ENCODE results near the gene LSM8.
A peak's percentile ranks its signal among the peaks of the same experiment; 100 is the strongest.

LSM8 gene

DNA sequence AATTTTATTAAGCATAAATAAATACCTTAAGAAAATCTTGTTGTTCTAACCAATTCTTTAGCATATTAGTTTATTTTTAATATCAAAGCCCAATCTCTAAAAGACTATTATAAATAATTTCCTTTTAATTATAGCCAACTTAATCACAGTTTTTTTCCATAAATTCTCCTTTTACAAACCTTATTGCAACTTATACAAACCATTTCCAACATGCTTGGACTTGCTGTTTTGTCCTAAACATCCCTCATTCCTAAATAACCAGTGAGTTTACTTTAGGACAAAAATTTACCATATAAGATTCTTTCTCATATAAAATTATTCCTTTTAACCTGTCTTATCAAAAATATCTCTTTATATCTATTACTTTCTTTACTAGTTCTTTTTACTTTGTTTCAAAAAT lies 25.2 kb upstream of the LSM8 start:
- DNase-seq (ENCODE audit: insufficient read length, low spot score) (no peak), FAIRE-seq (no peak)
- no peak for TF ChIP-seq SPI1 (IDR thresholded peaks at IDR 0.05; ENCODE audit: low read depth, low read length)
- no peak for TF ChIP-seq POU2F2 (IDR thresholded peaks at IDR 0.05; ENCODE audit: low read depth, low read length)
- no peak for TF ChIP-seq TAF1 (IDR thresholded peaks at IDR 0.05; ENCODE audit: low read depth, low read length)
- TF ChIP-seq POLR2A (IDR thresholded peaks at IDR 0.05; ENCODE audit: low read depth, low read length): no peak
- TF ChIP-seq PAX5 (IDR thresholded peaks at IDR 0.05; ENCODE audit: insufficient read depth, low read length, severe bottlenecking): no peak
- TF ChIP-seq POLR2AphosphoS5 (IDR thresholded peaks at IDR 0.05; ENCODE audit: low read depth, low read length): no peak

DNA sequence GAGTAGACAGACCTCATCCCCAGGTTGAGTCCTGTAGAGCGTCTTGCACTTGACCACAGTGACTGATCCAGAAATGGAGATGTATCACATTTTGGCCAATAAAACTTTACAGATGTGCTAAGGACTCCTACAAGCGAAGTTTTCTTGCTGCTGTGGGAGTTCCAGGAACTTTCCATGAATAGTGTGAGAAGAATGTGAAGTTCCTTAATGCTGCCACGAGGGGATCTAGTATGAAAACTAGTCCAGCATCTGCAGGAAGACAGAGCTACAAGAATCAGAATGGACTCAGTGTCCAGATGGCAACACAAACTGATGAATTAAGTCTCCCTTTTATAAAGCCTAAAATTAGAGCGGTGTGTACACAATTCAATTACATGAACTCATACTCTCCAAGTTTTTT lies 14.8 kb upstream of the LSM8 start:
- TF ChIP-seq POLR2A (IDR thresholded peaks at IDR 0.05; ENCODE audit: low read depth, low read length): no peak
- no peak for TF ChIP-seq POU2F2 (IDR thresholded peaks at IDR 0.05; ENCODE audit: low read depth, low read length)
- TF ChIP-seq POLR2AphosphoS5 (IDR thresholded peaks at IDR 0.05; ENCODE audit: low read depth, low read length): no peak
- no peak for TF ChIP-seq SPI1 (IDR thresholded peaks at IDR 0.05; ENCODE audit: low read depth, low read length)
- TF ChIP-seq PAX5 (IDR thresholded peaks at IDR 0.05; ENCODE audit: insufficient read depth, low read length, severe bottlenecking): no peak
- no peak for TF ChIP-seq TAF1 (IDR thresholded peaks at IDR 0.05; ENCODE audit: low read depth, low read length)
- no peak for DNase-seq (ENCODE audit: insufficient read length, low spot score)
- FAIRE-seq: no peak

DNA sequence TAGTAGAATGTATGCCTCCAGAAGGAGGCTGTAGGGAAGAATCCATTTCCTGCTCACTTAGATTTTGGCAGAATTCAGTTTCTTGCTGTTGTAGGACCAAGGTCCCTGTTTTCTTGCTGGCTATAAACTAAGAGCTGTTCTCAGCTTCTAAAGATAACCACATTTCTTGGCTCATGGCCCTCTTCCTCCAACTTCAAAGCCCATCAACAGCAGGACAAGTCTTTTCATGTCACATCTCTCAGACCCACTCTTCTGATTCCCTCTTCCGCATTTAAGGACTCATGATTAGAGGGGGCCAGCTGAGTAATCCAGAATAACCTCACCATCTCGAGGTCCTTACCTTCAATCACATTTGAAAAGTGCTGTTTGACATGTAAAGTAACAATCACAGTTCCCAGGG lies 8.2 kb upstream of the LSM8 start:
- TF ChIP-seq POLR2AphosphoS5 (IDR thresholded peaks at IDR 0.05; ENCODE audit: low read depth, low read length): no peak
- no peak for TF ChIP-seq POU2F2 (IDR thresholded peaks at IDR 0.05; ENCODE audit: low read depth, low read length)
- TF ChIP-seq PAX5 (IDR thresholded peaks at IDR 0.05; ENCODE audit: insufficient read depth, low read length, severe bottlenecking): no peak
- no peak for TF ChIP-seq POLR2A (IDR thresholded peaks at IDR 0.05; ENCODE audit: low read depth, low read length)
- no peak for TF ChIP-seq TAF1 (IDR thresholded peaks at IDR 0.05; ENCODE audit: low read depth, low read length)
- TF ChIP-seq SPI1 (IDR thresholded peaks at IDR 0.05; ENCODE audit: low read depth, low read length): no peak
- DNase-seq (ENCODE audit: insufficient read length, low spot score) (no peak), FAIRE-seq (no peak)

DNA sequence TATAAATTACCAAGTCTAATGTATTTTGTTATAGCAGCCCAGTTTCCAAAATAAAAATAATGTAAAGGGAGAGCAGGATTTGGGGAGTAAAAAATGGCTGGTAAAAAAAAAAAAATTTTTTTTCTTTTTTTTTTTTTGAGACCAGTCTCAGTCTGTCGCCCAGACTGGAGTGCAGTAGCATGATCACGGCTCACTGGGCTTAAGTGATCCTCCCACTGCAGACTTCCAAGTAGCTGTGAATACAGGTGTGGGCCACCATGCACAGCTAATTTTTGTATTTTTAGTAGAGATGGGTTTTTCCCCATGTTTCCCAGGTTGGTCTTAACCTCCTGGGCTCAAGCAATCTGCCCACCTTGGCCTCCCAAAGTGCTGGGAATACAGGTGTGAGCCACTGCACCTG lies 4.8 kb upstream of the LSM8 start:
- TF ChIP-seq POLR2AphosphoS5 (IDR thresholded peaks at IDR 0.05; ENCODE audit: low read depth, low read length): no peak
- TF ChIP-seq POLR2A (IDR thresholded peaks at IDR 0.05; ENCODE audit: low read depth, low read length): no peak
- TF ChIP-seq POU2F2 (IDR thresholded peaks at IDR 0.05; ENCODE audit: low read depth, low read length): no peak
- TF ChIP-seq SPI1 (IDR thresholded peaks at IDR 0.05; ENCODE audit: low read depth, low read length): no peak
- no peak for TF ChIP-seq PAX5 (IDR thresholded peaks at IDR 0.05; ENCODE audit: insufficient read depth, low read length, severe bottlenecking)
- TF ChIP-seq TAF1 (IDR thresholded peaks at IDR 0.05; ENCODE audit: low read depth, low read length): no peak
- no peak for DNase-seq (ENCODE audit: insufficient read length, low spot score)
- no peak for FAIRE-seq

DNA sequence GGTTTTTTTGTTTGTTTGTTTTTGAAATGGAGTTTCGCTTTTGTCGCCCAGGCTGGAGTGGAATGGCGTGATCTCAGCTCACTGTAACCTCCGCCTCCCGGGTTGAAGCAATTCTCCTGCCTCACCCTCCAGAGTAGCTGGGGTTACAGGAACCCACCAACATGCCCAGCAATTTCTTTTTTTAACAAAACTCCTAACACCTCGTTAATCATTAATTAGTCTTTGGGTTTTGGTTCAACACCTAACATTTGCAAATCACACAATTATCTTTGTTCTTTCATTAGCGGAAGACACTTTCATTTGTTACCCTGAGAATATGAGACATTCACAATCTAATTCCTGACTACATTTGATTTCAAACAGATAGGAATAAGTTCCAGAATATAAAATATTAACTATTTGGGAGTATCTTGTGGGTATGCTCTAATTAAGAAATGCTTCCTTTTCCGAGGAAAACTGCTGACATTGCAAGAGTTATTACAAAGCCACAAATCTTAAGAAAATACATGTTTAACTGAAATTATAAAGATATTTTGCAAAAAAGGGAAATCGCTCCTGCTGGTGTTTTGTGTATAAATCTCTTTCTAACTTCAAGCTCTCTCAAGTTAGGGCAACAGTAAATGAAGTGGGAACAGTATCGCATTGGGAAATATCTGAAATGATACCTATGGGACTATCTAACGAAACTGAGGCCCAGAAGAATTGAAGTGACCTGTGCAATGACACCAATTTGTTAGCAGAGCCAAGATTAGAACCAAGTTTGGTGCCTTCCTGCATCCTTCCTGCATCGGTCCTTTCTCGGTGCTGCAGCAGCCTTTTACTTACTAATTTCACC lies 1.2 kb upstream of the LSM8 start:
- no peak for TF ChIP-seq PAX5 (IDR thresholded peaks at IDR 0.05; ENCODE audit: insufficient read depth, low read length, severe bottlenecking)
- TF ChIP-seq POLR2AphosphoS5 (IDR thresholded peaks at IDR 0.05; ENCODE audit: low read depth, low read length): no peak
- TF ChIP-seq POLR2A (IDR thresholded peaks at IDR 0.05; ENCODE audit: low read depth, low read length): no peak
- no peak for TF ChIP-seq TAF1 (IDR thresholded peaks at IDR 0.05; ENCODE audit: low read depth, low read length)
- no peak for TF ChIP-seq SPI1 (IDR thresholded peaks at IDR 0.05; ENCODE audit: low read depth, low read length)
- TF ChIP-seq POU2F2 (IDR thresholded peaks at IDR 0.05; ENCODE audit: low read depth, low read length): no peak
- FAIRE-seq: peak; percentile 31
- DNase-seq (ENCODE audit: insufficient read length, low spot score): no peak

DNA sequence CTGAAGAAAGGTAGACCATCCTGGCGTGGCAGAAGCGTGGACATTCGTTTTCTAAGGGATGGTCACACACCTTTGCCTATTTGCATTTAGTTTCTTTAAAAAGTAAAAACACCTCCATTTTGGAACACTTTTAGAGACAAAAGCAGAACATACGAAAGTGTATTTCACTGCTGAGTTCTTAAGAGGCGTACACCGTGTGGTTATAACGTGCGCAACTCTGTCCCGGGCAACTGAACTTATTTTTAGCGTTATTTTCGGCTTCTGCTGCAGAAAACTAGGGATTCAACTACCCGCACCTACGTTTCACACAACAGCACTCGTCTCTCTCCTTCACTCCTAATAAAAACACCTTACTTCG lies 557 bp upstream of the LSM8 start:
- TF ChIP-seq POLR2AphosphoS5 (IDR thresholded peaks at IDR 0.05; ENCODE audit: low read depth, low read length) (no peak), POU2F2 (IDR thresholded peaks at IDR 0.05; ENCODE audit: low read depth, low read length) (no peak), SPI1 (IDR thresholded peaks at IDR 0.05; ENCODE audit: low read depth, low read length) (no peak), PAX5 (IDR thresholded peaks at IDR 0.05; ENCODE audit: insufficient read depth, low read length, severe bottlenecking) (no peak), TAF1 (IDR thresholded peaks at IDR 0.05; ENCODE audit: low read depth, low read length) (no peak; the same call in 1 of the 2 replicates), POLR2A (IDR thresholded peaks at IDR 0.05; ENCODE audit: low read depth, low read length) (no peak)
- no peak for FAIRE-seq
- no peak for DNase-seq (ENCODE audit: insufficient read length, low spot score)

DNA sequence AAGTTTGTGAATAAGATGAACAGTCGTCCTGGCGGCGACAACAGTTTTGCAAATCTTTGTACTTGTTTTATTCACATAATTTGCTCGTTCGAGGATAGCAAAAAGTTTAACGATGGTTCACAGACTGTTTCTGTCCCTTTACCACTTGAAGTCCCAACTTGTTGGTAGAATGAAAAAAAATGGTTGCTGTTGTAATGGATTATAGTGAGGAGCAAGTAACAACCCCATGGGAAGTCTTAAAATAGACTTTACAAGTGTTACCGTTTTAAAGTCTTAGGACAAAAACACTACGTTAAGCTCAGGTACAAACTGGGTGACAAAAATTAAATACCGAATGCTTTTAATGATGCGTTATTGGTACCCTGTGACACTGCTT lies 589 bp downstream of the LSM8 start:
- no peak for TF ChIP-seq POLR2A (IDR thresholded peaks at IDR 0.05; ENCODE audit: low read depth, low read length)
- TF ChIP-seq TAF1 (IDR thresholded peaks at IDR 0.05; ENCODE audit: low read depth, low read length): no peak
- no peak for TF ChIP-seq POU2F2 (IDR thresholded peaks at IDR 0.05; ENCODE audit: low read depth, low read length)
- TF ChIP-seq POLR2AphosphoS5 (IDR thresholded peaks at IDR 0.05; ENCODE audit: low read depth, low read length): no peak
- no peak for TF ChIP-seq PAX5 (IDR thresholded peaks at IDR 0.05; ENCODE audit: insufficient read depth, low read length, severe bottlenecking)
- no peak for TF ChIP-seq SPI1 (IDR thresholded peaks at IDR 0.05; ENCODE audit: low read depth, low read length)
- FAIRE-seq (no peak), DNase-seq (ENCODE audit: insufficient read length, low spot score) (no peak)

DNA sequence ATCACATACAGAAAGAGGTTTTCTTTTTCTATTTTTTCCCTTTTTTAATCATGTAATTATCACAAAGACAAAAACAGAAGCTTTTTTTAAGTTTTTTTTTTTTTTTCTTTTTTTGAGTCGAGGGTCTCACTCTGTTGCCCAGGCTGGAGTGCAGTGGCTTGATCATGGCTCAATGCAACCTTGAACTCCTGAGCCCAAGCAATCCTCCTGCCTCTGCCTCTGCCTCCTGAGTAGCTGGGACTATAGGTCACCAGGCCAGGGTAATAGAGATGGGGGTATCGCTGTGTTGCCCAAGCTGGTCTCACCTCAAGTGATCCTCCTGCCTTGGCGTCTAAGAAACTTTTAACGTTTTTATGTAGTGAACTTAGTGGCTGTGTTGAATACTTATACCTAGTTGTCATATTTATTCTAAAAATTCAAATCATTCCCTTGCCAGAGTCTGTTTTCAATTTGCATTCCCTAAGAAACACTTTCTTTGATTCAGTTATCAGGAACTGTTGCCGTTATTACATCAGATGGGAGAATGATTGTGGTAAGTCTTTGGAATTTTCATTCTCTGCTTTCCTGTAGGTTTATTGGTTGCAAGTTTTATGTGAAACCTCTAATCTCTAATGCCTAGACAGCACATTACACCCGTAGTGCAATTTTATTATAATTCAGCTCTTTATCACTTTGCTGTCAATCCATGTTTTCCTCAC lies 1.3 kb downstream of the LSM8 start:
- no peak for TF ChIP-seq POU2F2 (IDR thresholded peaks at IDR 0.05; ENCODE audit: low read depth, low read length)
- TF ChIP-seq SPI1 (IDR thresholded peaks at IDR 0.05; ENCODE audit: low read depth, low read length): no peak
- TF ChIP-seq POLR2A (IDR thresholded peaks at IDR 0.05; ENCODE audit: low read depth, low read length): no peak
- TF ChIP-seq TAF1 (IDR thresholded peaks at IDR 0.05; ENCODE audit: low read depth, low read length): no peak
- no peak for TF ChIP-seq PAX5 (IDR thresholded peaks at IDR 0.05; ENCODE audit: insufficient read depth, low read length, severe bottlenecking)
- no peak for TF ChIP-seq POLR2AphosphoS5 (IDR thresholded peaks at IDR 0.05; ENCODE audit: low read depth, low read length)
- FAIRE-seq (peak; percentile 16), DNase-seq (ENCODE audit: insufficient read length, low spot score) (no peak)

DNA sequence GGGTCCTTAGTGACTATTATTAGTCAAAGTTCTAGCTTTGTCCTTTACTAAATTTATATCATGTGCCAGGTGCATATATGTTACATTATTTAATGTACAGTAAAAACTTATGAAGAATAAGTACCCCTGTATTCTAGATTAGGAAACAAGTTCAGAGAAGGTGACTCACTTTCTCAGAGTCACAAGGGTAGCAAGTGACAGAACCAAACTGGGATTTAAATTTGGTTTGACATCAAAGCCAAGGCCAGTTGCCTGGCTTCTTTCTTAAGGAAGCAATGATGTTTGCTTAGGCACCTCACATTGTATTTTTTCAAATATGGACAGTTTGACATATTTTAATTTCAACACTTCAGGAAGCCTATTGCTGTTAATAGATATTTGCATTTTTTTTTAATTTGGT lies 2.5 kb downstream of the LSM8 start:
- no peak for FAIRE-seq
- DNase-seq (ENCODE audit: insufficient read length, low spot score): no peak
- TF ChIP-seq SPI1 (IDR thresholded peaks at IDR 0.05; ENCODE audit: low read depth, low read length) (no peak), POLR2AphosphoS5 (IDR thresholded peaks at IDR 0.05; ENCODE audit: low read depth, low read length) (no peak), PAX5 (IDR thresholded peaks at IDR 0.05; ENCODE audit: insufficient read depth, low read length, severe bottlenecking) (no peak), TAF1 (IDR thresholded peaks at IDR 0.05; ENCODE audit: low read depth, low read length) (no peak), POU2F2 (IDR thresholded peaks at IDR 0.05; ENCODE audit: low read depth, low read length) (no peak), POLR2A (IDR thresholded peaks at IDR 0.05; ENCODE audit: low read depth, low read length) (no peak)
